ENCODE data around the gene STAG3. TPM values are rescaled to one million over a fixed set of nuclear protein-coding genes. Genes with fewer than 3 reads are reported as not detected.

Gene STAG3
- total and polyA plus RNA-seq, 10 of the 15 experiments (the other 5 are each of a cell fraction or from before 2014, with no cell fraction given), result 73.0 to 306 (median 120) TPM

DNA sequence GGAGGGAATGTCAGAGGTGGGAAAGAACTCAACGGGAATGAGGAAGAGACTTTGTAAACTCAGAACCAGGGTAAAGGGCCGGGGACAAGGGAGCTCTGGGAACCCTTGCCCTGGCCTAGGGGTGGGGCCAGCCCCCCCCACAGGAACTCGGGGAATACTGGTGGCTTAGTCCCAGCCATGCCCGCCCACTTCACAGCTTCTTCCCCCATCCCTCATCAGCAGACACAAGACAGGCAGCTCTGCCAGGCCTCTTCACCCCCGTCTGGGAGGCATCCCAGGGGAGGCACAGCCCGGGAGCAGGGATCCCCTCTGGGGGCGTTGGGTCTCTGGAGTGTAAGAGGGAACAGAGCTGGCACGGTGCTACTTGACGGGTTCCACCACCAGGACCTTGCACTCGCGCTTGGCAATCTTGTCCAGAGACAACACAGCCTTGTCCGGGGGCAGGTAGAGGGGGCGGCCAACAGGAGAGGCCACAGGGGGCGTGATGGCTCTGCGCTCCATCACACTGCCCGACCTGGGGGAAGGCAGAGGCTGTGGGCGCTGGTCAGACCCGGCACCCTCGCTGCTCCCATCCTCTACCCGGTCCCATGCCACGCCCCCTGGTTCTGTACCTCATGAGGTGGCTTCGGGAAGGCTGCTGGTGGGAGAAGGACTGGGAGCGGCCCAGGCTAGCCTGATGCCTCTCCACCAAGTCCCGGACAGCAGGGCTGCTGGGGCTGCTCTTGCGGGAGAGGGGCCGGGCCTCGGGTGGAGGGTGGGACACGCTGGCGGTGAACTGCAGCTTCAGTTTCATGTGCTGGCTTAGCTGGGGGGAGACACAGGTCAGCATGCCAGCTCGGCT, 22.8 kb upstream of the STAG3 start (continued):
- TF ChIP-seq E2F8 (IDR thresholded peaks at IDR 0.05; ENCODE audit: low read depth, partially characterized antibody) (no peak), RUNX3 (IDR thresholded peaks at IDR 0.05; ENCODE audit: low read length) (no peak), POLR2AphosphoS5 (IDR thresholded peaks at IDR 0.05; ENCODE audit: low read length) (no peak), ELK1 (IDR thresholded peaks at IDR 0.05; ENCODE audit: low read depth, low read length) (no peak), MEF2A (IDR thresholded peaks at IDR 0.05; ENCODE audit: insufficient read depth, low read depth, low read length) (no peak), ZNF207 (IDR thresholded peaks at IDR 0.05; ENCODE audit: borderline replicate concordance) (no peak), CBX5 (IDR thresholded peaks at IDR 0.05; ENCODE audit: low read depth) (no peak), STAT1 (conservative IDR thresholded peaks at IDR 0.05) (no peak)
